ENCODE measurements around the gene SUPT3H.

DNA sequence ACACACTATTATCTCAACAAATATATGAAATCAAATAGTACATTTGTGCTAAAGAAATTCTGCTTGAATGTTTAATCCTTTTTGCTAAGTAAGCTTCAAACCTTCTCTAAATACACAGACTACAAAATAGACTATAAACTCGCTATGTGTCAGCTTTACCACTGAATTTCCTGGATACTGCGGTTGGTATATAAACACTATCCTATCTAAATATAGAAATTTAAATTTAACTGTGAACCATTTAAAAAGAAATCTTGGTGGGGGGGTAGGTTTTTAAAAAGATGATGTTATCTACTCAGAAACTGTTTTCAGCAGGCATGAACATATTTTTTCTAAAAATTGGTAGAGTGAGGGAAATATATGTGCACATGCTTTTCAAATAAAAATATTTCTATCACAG, 356.1 kb downstream of the SUPT3H start:
- TF ChIP-seq, protein P1, sequence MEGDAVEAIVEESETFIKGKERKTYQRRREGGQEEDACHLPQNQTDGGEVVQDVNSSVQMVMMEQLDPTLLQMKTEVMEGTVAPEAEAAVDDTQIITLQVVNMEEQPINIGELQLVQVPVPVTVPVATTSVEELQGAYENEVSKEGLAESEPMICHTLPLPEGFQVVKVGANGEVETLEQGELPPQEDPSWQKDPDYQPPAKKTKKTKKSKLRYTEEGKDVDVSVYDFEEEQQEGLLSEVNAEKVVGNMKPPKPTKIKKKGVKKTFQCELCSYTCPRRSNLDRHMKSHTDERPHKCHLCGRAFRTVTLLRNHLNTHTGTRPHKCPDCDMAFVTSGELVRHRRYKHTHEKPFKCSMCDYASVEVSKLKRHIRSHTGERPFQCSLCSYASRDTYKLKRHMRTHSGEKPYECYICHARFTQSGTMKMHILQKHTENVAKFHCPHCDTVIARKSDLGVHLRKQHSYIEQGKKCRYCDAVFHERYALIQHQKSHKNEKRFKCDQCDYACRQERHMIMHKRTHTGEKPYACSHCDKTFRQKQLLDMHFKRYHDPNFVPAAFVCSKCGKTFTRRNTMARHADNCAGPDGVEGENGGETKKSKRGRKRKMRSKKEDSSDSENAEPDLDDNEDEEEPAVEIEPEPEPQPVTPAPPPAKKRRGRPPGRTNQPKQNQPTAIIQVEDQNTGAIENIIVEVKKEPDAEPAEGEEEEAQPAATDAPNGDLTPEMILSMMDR (IDR thresholded peaks at IDR 0.05): no peak
- no peak for TF ChIP-seq POLR2A (IDR thresholded peaks at IDR 0.05)

All from ovary (tissue), 3 donors.